ENCODE measurements around the gene TTC34. TPM values are rescaled to one million over a fixed set of nuclear protein-coding genes. Genes with fewer than 3 reads are reported as not detected.

Gene TTC34
- total and polyA plus RNA-seq, 2 of the 4 experiments (the other 2 are of a cell fraction), result under 0.01 to 0.09 TPM

DNA sequence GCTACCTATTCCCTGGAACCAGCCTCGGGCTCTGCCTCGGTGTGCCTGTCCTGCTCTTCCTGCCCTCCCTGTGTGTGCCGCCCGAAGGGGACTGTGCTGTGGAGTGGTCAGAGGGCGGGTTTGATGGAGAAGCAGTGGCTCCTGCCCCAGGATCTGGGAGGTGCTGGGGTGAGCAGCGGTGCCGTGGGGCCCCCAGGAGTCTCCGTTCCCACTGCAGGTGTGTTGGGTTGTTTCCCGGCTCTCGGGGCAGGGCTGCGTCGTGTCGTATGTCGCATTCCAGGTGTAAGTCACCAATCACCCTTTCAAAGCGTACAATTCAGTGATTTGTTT is 32.6 kb upstream of the TTC34 start:
- no peak overlapping the region for H2BK5ac ChIP-seq (ENCODE audit: low read depth, low read length, poor library complexity, severe bottlenecking)
- no peaks in the 10 kb centered on the region for H4K20me1 ChIP-seq (ENCODE audit: insufficient read depth, low read length)
- no peak overlapping the region for H3K56ac ChIP-seq (ENCODE audit: extremely low read depth, insufficient read depth, low read length)
- intact Hi-C loops (cut with micrococcal nuclease) (no loop called here), in situ Hi-C loops (cut with MboI; ENCODE audit: low sequenced_read_pairs) (no loop called here), dilution Hi-C loops (cut with HindIII; ENCODE audit: low sequenced_read_pairs, unreplicated experiment) (no loop called here)
- H3K27me3 ChIP-seq (ENCODE audit: control insufficient read depth, insufficient read depth, low read length), result no peaks in the 10 kb centered on the region
- H2BK20ac ChIP-seq (ENCODE audit: low read depth, low read length), result no peak overlapping the region
- H2BK120ac ChIP-seq (ENCODE audit: low read depth, low read length), result no peak overlapping the region
- ChIA-PET POLR2A (ENCODE audit: unreplicated experiment) (no interaction called here), CTCF (no interaction called here)
- peaks cover 59% of the 10 kb centered on the region for H3K9me3 ChIP-seq (ENCODE audit: control insufficient read depth, insufficient read depth, low read length)
- no peak overlapping the region for H2AFZ ChIP-seq (replicated peaks; ENCODE audit: low read length, poor library complexity)
- H2AK9ac ChIP-seq (replicated peaks; ENCODE audit: low read depth, low read length, poor library complexity), result no peak overlapping the region
- no peak overlapping the region for H3K23ac ChIP-seq (ENCODE audit: low read depth, low read length)
- no peaks in the 10 kb centered on the region for H3K9me1 ChIP-seq (ENCODE audit: insufficient read depth, low read length)
- no peak overlapping the region for H4K91ac ChIP-seq (ENCODE audit: insufficient read depth, low read depth, low read length)
- no peak overlapping the region for H4K5ac ChIP-seq (ENCODE audit: low read depth, low read length)
- H3K36me3 ChIP-seq (ENCODE audit: control insufficient read depth, insufficient read depth, low read length), result no peaks in the 10 kb centered on the region
- H3K4me2 ChIP-seq (ENCODE audit: low read depth, low read length), result no peak overlapping the region
- ATAC-seq (ENCODE audit: low read depth), result no peak
- H2AK5ac ChIP-seq (ENCODE audit: low read depth, low read length), result no peak overlapping the region
- H4K8ac ChIP-seq (ENCODE audit: low read depth in 2 of 2, low read length in 2 of 2), result no peak overlapping the region
- H3K9ac ChIP-seq (ENCODE audit: low read depth, low read length), result no peak overlapping the region
- no peak for TF ChIP-seq BHLHE40 (IDR thresholded peaks at IDR 0.05; ENCODE audit: low read depth, low read length)
- TF ChIP-seq, protein P1, sequence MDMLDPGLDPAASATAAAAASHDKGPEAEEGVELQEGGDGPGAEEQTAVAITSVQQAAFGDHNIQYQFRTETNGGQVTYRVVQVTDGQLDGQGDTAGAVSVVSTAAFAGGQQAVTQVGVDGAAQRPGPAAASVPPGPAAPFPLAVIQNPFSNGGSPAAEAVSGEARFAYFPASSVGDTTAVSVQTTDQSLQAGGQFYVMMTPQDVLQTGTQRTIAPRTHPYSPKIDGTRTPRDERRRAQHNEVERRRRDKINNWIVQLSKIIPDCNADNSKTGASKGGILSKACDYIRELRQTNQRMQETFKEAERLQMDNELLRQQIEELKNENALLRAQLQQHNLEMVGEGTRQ (IDR thresholded peaks at IDR 0.05; ENCODE audit: low read depth, low read length), result no peak
- TF ChIP-seq, protein P2, sequence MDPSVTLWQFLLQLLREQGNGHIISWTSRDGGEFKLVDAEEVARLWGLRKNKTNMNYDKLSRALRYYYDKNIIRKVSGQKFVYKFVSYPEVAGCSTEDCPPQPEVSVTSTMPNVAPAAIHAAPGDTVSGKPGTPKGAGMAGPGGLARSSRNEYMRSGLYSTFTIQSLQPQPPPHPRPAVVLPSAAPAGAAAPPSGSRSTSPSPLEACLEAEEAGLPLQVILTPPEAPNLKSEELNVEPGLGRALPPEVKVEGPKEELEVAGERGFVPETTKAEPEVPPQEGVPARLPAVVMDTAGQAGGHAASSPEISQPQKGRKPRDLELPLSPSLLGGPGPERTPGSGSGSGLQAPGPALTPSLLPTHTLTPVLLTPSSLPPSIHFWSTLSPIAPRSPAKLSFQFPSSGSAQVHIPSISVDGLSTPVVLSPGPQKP (IDR thresholded peaks at IDR 0.05; ENCODE audit: borderline replicate concordance, low read depth, low read length), result no peak
- H3K79me1 ChIP-seq (ENCODE audit: low read depth in 1 of 2, low read length in 2 of 2), result no peaks in the 10 kb centered on the region
- no peak overlapping the region for H3K14ac ChIP-seq (replicated peaks; ENCODE audit: low read depth, low read length)
- BruUV-seq (replicated peaks), result no TSS peak
- H3K4ac ChIP-seq (ENCODE audit: low read depth, low read length), result no peak overlapping the region
- no peaks in the 10 kb centered on the region for H3K4me1 ChIP-seq (ENCODE audit: control insufficient read depth, insufficient read depth, low read length)
- H2BK15ac ChIP-seq (ENCODE audit: low read depth, low read length), result no peak overlapping the region
- DNase-seq, result no peak
- no peak overlapping the region for H3K4me3 ChIP-seq (ENCODE audit: insufficient read depth, low read depth, low read length)
- H3K27ac ChIP-seq (ENCODE audit: insufficient read depth, low read length), result no peak overlapping the region
- WGBS, 2 experiments (ENCODE audit: extremely low coverage in 2 of 2, insufficient read length in 1 of 2), result no CpG with 5 or more reads among the region's 15 CpGs
- no peak overlapping the region for H3K18ac ChIP-seq (ENCODE audit: low read depth, low read length)
